Coronary artery (tissue), 2 donors: ENCODE results near the gene GSTM2.

Experiments used
- DNase-seq: peaks from one replicate; pipeline ENCODE4 v3.0.0-alpha.2; 2017; ENCODE audit warnings: low spot score
- H3K27ac ChIP-seq, 2 donors: fragments of 200-600 bp; sonication (generic); one replicate each; pipeline ENCODE4 v1.5.1; 2016 to 2019
- H3K4me3 ChIP-seq: fragments of 200-600 bp; sonication (generic); 2 replicates; pipeline ENCODE4 v1.5.1; 2016; ENCODE audit warnings: mild to moderate bottlenecking, moderate library complexity
- TF ChIP-seq, protein P1 (sequence below): fragments of 200-600 bp; sonication (generic); IDR thresholded peaks from one replicate; pipeline ENCODE4 v1.5.1; 2019; ENCODE audit warnings: antibody characterized with exemption

GSTM2 gene

DNA sequence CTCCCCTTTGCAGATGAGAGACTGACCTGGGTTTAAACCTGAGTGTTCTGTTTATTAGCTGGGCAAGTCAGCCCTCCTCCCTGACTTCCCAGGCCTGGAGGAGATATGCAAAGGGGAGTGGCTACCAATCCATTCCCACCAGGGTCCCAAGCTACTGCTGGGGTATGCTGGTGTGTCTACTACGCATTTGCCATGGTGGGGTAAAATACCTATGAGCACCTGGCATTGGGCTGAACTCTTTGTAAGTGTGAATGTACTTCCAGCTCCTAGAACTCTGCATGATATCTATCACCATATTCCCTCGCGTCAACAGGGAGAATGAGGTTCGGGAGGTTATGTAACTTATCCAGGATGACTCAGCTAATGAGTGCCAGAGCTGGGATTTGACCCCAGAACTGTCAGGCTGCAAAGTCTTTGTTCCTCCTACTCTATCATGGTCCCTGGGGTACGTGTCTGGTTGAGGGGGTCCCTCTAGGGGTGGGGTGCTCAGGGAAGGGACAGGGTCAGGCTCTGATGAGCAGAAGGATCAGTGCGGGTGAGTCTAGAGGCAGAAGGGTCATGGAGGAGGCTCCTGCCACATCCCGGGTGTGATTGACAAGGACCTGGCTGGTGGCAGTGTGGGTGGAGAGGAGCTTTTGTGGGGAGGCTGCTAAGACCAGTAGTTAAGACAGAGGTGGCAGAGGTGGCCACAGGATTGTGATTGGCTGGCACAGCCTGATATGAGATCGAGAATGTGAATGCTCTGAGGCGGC lies 31.5 kb upstream of the GSTM2 start:
- TF ChIP-seq, protein P1, sequence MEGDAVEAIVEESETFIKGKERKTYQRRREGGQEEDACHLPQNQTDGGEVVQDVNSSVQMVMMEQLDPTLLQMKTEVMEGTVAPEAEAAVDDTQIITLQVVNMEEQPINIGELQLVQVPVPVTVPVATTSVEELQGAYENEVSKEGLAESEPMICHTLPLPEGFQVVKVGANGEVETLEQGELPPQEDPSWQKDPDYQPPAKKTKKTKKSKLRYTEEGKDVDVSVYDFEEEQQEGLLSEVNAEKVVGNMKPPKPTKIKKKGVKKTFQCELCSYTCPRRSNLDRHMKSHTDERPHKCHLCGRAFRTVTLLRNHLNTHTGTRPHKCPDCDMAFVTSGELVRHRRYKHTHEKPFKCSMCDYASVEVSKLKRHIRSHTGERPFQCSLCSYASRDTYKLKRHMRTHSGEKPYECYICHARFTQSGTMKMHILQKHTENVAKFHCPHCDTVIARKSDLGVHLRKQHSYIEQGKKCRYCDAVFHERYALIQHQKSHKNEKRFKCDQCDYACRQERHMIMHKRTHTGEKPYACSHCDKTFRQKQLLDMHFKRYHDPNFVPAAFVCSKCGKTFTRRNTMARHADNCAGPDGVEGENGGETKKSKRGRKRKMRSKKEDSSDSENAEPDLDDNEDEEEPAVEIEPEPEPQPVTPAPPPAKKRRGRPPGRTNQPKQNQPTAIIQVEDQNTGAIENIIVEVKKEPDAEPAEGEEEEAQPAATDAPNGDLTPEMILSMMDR, result no peak
- Histone ChIP-seq H3K27ac (no peak overlapping the region), H3K4me3 (no peak overlapping the region)
- DNase-seq, result no peak

DNA sequence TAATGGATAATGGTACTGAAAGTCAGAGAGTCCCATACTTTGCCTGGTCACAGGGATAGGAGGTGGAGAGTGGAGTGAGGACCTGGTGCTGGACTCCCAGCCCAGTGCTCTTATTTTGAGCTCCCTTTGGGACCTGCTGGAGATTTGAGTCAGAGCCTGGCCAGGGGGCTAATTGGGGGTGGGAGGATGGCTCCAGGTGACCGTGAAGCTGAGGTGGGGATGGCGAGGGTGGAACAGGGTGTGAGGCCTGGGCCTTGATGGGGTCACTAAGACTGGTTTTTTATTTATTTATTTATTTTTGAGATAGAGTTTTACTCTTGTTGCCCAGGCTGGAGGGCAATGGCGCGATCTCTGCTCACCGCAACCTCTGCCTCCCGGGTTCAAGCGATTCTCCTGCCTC lies 30.4 kb upstream of the GSTM2 start:
- DNase-seq, result no peak
- Histone ChIP-seq H3K27ac (no peak overlapping the region), H3K4me3 (no peak overlapping the region)
- TF ChIP-seq, protein P1, result no peak

DNA sequence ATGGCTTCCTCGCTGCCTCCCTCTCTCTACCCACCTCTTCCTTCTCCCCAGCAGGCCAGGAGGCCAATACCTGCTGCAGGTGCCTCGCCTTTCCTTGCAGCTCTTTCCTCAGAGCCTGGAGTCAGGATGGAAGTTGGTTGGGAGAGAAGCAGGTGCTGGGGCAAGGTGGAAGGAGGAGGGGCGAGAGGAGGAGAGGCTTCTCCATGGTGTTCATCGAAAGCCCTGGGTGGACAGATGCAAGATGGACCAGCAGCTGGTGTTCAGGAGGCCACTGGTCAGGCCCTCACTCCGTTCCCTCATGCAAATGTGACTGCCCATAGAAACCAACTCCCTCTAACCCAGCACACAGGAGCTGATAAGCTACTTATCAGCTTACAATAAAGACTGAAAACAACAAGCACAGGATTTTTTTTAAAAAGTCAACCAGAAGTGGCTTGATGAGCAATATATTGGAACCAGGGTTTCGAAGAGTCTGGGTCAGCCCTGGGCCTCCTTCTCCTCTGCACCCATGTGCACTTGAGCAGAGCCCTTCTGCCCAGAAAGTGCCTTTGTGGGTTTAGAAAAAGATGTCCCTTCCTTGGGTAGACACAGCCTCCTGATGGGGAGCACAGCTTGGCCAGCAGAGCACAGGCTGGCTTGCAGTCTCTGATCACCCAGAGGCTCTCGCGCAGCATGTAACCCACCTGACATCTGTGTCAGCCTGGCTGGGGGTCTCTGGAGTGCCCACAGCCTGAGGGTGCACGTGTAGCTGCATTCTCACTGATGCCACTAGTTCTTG lies 28.6 kb upstream of the GSTM2 start:
- DNase-seq, result peak; percentile 67
- TF ChIP-seq, protein P1, result no peak
- Histone ChIP-seq H3K27ac (no peak overlapping the region), H3K4me3 (no peak overlapping the region)

DNA sequence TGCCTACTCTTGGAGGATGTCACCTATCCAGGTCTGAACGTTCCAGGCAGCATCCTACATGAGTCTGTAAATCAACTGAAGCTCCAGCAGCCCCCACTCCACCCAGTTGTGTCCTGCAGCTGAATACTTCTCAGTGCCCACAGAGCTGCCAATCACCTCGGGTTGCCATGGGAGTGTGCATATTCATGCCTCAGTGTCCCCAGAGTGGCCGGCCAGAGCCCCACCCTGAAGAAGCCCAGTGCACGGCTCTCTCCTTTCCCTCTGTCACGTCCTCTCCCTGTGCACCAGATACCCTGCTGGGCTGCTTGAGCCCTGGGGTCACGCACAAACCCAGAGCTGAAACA lies 28.0 kb upstream of the GSTM2 start:
- TF ChIP-seq, protein P1, result no peak
- DNase-seq, result no peak
- H3K4me3 ChIP-seq, result no peak overlapping the region
- H3K27ac ChIP-seq, result no peak overlapping the region

DNA sequence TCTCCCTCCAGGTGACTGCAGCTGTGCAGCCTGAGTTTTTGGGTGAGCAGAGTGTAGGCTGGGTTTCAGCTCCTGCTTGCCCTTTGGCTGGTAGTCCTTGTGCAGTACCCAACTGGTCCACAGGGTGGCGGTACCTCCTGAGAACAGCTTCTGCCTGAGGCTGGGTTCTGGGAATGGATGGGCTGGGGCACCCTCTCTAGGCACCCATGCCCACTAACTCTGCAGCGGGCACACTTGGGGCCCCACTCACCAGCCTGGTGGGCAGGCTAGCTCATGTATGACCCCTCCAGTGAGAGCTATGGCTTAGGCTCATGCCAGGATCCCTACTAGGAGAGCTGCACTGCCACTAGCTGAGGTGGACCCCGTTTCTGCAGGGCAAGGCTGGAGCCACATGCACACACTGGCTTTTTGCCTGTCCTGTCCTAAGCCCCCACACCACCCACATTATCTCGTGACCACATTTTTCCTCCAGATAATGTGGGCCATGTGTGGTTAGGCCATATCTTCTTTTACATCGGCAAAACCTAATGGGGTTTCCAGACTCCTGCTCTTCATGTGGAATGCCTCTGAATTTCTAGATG lies 27.5 kb upstream of the GSTM2 start:
- H3K4me3 ChIP-seq, result no peak overlapping the region
- DNase-seq, result peak; percentile 81
- TF ChIP-seq, protein P1, result peak; percentile 90
- H3K27ac ChIP-seq, result no peak overlapping the region

DNA sequence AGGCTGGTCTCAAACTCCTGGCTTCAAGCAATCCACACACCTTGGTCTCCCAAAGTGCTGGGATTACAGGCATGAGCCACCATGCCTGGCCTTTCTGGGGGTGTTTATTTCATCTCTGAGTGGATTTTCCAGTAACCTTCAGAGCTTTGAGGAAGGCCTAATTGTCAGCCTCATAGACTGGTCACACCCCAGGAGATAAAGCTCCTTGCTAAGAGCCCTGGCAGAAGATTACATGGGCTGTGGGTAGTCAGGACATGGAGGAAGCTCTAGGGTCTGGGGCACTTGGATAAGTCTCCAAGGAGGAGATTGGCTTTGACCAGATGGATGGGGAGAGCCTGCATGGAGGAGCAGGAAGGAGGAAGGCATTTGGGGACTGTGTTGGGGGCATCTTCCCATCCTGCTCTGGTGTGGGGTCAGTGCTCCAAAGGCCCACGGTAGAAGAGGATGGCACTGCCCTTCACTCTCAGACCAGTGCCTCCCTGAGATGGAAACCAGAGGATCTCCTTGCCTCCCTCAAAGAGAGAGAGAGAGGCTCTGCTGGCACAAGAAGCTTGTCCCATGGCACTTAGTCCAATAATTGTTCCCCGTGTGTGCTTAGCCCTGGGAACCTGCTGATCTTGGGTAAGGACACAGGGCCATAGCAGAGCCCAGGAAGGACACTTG lies 26.6 kb upstream of the GSTM2 start:
- no peak overlapping the region for H3K4me3 ChIP-seq
- no peak for DNase-seq
- TF ChIP-seq, protein P1, result no peak
- H3K27ac ChIP-seq, result no peak overlapping the region
